HG02623 (cell line): Measurements from ENCODE around the gene GPC6.

Experiments
- ATAC-seq: cut with Tn5 transposase; IDR thresholded peaks from one replicate; pipeline ENCODE4 v1.9.1; 2021; ENCODE audit warnings: moderate library complexity; ENCODE audit not compliant: unreplicated experiment

Gene GPC6

GRCh38 chr13:94362411-94362909 lies 1135.9 kb downstream of the GPC6 start:
- peak; percentile 99 for ATAC-seq

- no peak for ATAC-seq
Measured at GRCh38 chr13:94366677-94367076, 1140.1 kb downstream of the GPC6 start.

GRCh38 chr13:94369972-94370436 lies 1143.4 kb downstream of the GPC6 start:
- no peak for ATAC-seq

- ATAC-seq: no peak
Measured at GRCh38 chr13:94371855-94372254, 1145.2 kb downstream of the GPC6 start.

- ATAC-seq: no peak
Measured at GRCh38 chr13:94382517-94382916, 1155.9 kb downstream of the GPC6 start.

- ATAC-seq: no peak
Measured at GRCh38 chr13:94382960-94383359, 1156.4 kb downstream of the GPC6 start.

GRCh38 chr13:94384231-94384905 lies 1157.8 kb downstream of the GPC6 start:
- ATAC-seq: no peak

- no peak for ATAC-seq
Measured at GRCh38 chr13:94387047-94387446, 1160.4 kb downstream of the GPC6 start.

- ATAC-seq: no peak
Measured at GRCh38 chr13:94389604-94390351, 1163.2 kb downstream of the GPC6 start.

- ATAC-seq: no peak
Measured at GRCh38 chr13:94390881-94391280, 1164.3 kb downstream of the GPC6 start.

- no peak for ATAC-seq
Measured at GRCh38 chr13:94394723-94395122, 1168.1 kb downstream of the GPC6 start.

- ATAC-seq: no peak
Measured at GRCh38 chr13:94395860-94396259, 1169.3 kb downstream of the GPC6 start.

GRCh38 chr13:94399812-94400211 lies 1173.2 kb downstream of the GPC6 start:
- no peak for ATAC-seq

GRCh38 chr13:94400874-94401273 lies 1174.3 kb downstream of the GPC6 start:
- no peak for ATAC-seq

- ATAC-seq: no peak
Measured at GRCh38 chr13:94408314-94409036, 1181.9 kb downstream of the GPC6 start.

GRCh38 chr13:94411747-94412146 lies 1185.1 kb downstream of the GPC6 start:
- no peak for ATAC-seq

- ATAC-seq: no peak
Measured at GRCh38 chr13:94412870-94413597, 1186.4 kb downstream of the GPC6 start.

GRCh38 chr13:94413598-94413944 lies 1187.0 kb downstream of the GPC6 start:
- ATAC-seq: no peak

GRCh38 chr13:94414141-94414540 lies 1187.5 kb downstream of the GPC6 start:
- no peak for ATAC-seq

- ATAC-seq: no peak
Measured at GRCh38 chr13:94414708-94415107, 1188.1 kb downstream of the GPC6 start.
